ENCODE data around the gene CHPF. TPM values are rescaled to one million over a fixed set of nuclear protein-coding genes. Genes with fewer than 3 reads are reported as not detected.
A peak's percentile ranks its signal among the peaks of the same experiment; 100 is the strongest.

The CHPF gene
- total RNA-seq, 6 donors from 2014 or later, result 41.9 to 125 (median 60.2) TPM

DNA sequence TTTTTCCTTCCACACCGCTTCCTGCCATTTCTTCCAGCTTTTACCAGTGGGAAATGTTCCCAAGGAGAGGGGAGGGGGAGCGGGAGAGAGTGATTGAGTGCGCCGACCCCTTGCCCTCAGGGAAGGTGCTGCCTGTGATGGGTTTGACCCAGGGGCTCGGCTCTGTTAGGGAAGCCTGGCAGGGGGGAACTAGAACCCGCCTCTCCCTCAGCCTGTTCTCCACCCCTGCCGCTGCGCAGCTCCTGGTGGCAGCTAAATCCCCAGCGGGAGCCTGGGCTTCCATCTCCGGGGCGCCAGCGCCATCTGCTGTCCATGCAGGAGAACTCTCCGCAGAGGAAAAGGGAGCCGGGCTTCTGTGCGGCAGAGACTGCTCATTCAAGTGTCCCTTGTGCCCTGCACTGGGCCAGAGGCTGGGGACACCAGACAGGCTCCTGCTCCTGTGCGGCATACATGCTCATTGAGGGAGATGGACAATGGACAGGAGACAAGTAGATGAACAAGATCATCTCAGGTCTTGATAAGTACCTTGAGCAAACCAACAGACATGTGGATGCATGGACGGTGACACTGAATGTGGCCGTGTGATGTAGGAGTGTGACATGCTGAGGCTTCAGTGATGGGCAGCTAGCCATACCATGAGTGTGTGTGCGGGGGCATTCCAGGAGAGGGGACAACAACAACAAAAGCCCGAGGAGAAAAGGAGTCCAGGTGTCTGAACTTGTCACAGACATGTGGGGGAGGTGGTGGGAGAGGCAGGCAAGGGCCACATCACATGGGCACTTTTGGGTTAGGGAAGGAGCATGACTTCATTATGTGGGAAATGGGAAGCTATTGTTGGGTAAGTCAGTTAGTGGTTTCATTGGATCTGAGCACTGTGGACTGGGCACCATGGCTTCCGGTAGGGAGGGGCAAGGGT lies 13.3 kb downstream of the CHPF start:
- Histone ChIP-seq H3K27me3 (peaks cover 0 to 9% (median 4%) of the 10 kb centered on the region in 4 donors), H3K9me3 (no peaks in the 10 kb centered on the region), H3K4me1 (peaks cover 0 to 8% (median 0%) of the 10 kb centered on the region in 4 donors), H3K27ac (no peak overlapping the region), H3K4me3 (no peak overlapping the region), H3K36me3 (no peaks in the 10 kb centered on the region)
- TF ChIP-seq, protein P1, sequence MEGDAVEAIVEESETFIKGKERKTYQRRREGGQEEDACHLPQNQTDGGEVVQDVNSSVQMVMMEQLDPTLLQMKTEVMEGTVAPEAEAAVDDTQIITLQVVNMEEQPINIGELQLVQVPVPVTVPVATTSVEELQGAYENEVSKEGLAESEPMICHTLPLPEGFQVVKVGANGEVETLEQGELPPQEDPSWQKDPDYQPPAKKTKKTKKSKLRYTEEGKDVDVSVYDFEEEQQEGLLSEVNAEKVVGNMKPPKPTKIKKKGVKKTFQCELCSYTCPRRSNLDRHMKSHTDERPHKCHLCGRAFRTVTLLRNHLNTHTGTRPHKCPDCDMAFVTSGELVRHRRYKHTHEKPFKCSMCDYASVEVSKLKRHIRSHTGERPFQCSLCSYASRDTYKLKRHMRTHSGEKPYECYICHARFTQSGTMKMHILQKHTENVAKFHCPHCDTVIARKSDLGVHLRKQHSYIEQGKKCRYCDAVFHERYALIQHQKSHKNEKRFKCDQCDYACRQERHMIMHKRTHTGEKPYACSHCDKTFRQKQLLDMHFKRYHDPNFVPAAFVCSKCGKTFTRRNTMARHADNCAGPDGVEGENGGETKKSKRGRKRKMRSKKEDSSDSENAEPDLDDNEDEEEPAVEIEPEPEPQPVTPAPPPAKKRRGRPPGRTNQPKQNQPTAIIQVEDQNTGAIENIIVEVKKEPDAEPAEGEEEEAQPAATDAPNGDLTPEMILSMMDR (IDR thresholded peaks at IDR 0.05), result peak; percentile 92 to 98 (median 96)
- TF ChIP-seq POLR2A (IDR thresholded peaks at IDR 0.05), result no peak
- no peak for TF ChIP-seq EP300 (IDR thresholded peaks at IDR 0.05)
- no peak for TF ChIP-seq POLR2AphosphoS5 (IDR thresholded peaks at IDR 0.05)
- ATAC-seq (ENCODE audit: low FRiP score in 2 of 2) (peak; percentile 81 to 93), DNase-seq (peak; percentile 85 to 94)
- 16 to 33% methylated on average over 8 to 20 of the region's 21 CpGs for WGBS, 2 donors

GRCh38 chr2:219527472-219527871 lies 16.1 kb downstream of the CHPF start:
- Histone ChIP-seq H3K27ac (no peak overlapping the region), H3K9me3 (no peaks in the 10 kb centered on the region), H3K27me3 (peaks cover under 1 to 28% (median 17%) of the 10 kb centered on the region in 4 donors), H3K4me3 (no peak overlapping the region), H3K4me1 (peaks cover 7 to 18% (median 8%) of the 10 kb centered on the region in 4 donors), H3K36me3 (no peaks in the 10 kb centered on the region)
- no peak for ATAC-seq (ENCODE audit: low FRiP score in 2 of 2)
- TF ChIP-seq, protein P1 (IDR thresholded peaks at IDR 0.05), result no peak
- no peak for TF ChIP-seq POLR2AphosphoS5 (IDR thresholded peaks at IDR 0.05)
- TF ChIP-seq EP300 (IDR thresholded peaks at IDR 0.05), result no peak
- TF ChIP-seq POLR2A (IDR thresholded peaks at IDR 0.05), result no peak
- 48 to 81% methylated on average over 5 of the region's 5 CpGs for WGBS, 2 donors
- no peak for DNase-seq

DNA sequence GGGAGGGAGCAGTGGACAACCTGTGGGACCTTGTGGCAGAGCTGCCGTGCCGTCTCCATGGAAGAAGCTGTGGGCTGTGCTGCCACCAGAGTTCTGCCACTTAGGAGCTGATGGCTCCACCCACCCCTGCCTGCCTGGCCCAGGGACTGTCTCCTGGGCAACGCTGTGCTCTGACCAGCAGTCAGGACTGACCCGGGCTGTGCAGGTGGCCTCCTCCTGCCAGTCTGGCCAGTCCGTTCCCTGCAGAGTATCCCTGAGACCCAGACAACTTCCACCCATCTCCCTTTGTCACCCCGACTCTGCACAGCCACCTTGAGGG lies 16.6 kb downstream of the CHPF start:
- WGBS, 2 donors, result 24% methylated on average over 6 of the region's 6 CpGs; no CpG with 5 or more reads in 1 of the 2 donors
- Histone ChIP-seq H3K27me3 (peaks cover 1 to 32% (median 19%) of the 10 kb centered on the region in 4 donors), H3K4me3 (no peak overlapping the region), H3K27ac (no peak overlapping the region), H3K4me1 (peaks cover 10 to 22% (median 11%) of the 10 kb centered on the region in 4 donors), H3K9me3 (no peaks in the 10 kb centered on the region), H3K36me3 (no peaks in the 10 kb centered on the region)
- DNase-seq (no peak), ATAC-seq (ENCODE audit: low FRiP score in 2 of 2) (peak in 1 of 2 donors; percentile 19)
- no peak for TF ChIP-seq EP300 (IDR thresholded peaks at IDR 0.05)
- no peak for TF ChIP-seq POLR2A (IDR thresholded peaks at IDR 0.05)
- TF ChIP-seq POLR2AphosphoS5 (IDR thresholded peaks at IDR 0.05), result no peak
- TF ChIP-seq, protein P1 (IDR thresholded peaks at IDR 0.05), result no peak

DNA sequence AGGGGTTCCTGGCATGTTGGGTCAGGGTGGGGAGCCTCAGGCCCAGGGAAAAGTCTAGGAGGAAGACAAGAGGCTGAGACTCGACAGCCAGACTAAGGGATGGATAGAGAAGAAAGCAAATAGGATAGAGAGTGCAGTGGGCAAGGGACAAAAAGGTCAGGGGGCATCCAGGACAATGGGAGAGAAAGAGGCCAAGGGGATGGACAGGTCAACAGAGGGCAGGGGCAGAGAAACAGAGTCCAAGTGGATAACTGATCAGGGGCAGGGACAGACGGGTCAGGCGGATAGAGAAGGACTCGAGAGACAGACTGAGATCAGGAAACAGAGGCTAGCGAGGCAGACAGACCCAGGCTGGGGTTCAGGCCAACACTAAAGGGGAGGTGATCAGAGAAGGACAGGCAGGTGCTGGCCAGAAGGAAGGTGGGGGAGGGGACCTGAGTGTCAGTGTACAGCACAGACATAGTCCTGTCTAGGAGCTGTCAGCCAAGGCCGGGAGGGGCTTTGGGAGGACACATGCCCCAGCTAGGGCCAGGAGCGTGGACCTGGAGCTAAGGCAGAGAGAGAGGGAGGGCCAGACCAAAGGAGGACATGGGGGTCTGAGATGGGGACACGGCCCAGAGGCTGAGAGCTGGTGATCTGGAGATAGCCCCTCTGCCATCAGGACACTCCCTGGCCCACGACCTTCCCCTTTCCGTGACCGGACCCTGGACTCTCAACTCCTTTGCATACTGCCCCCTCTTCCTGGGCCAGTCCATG lies 17.1 kb downstream of the CHPF start:
- no peaks in the 10 kb centered on the region for H3K36me3 ChIP-seq
- no peak overlapping the region for H3K4me3 ChIP-seq
- H3K9me3 ChIP-seq, result no peaks in the 10 kb centered on the region
- DNase-seq, result no peak
- WGBS, 2 donors, result 51 to 59% methylated on average over 7 to 11 of the region's 11 CpGs
- H3K27me3 ChIP-seq, result peaks cover 1 to 37% (median 20%) of the 10 kb centered on the region in 4 donors
- no peak for ATAC-seq (ENCODE audit: low FRiP score in 2 of 2)
- no peak overlapping the region for H3K27ac ChIP-seq
- peaks cover 10 to 25% (median 11%) of the 10 kb centered on the region in 4 donors for H3K4me1 ChIP-seq
- TF ChIP-seq POLR2A (IDR thresholded peaks at IDR 0.05) (no peak), POLR2AphosphoS5 (IDR thresholded peaks at IDR 0.05) (no peak), EP300 (IDR thresholded peaks at IDR 0.05) (no peak)
- TF ChIP-seq, protein P1 (IDR thresholded peaks at IDR 0.05), result no peak

Data from upper lobe of left lung (tissue), 6 donors.